ENCODE results near the gene NDUFAF5. TPM values are rescaled to one million over a fixed set of nuclear protein-coding genes. Genes with fewer than 3 reads are reported as not detected.

Gene NDUFAF5
- total RNA-seq, 4 donors from 2014 or later: 11.2 to 32.1 (median 21.2) TPM

- Histone ChIP-seq H3K27me3 (no peaks in the 10 kb centered on the region), H3K9me3 (peaks cover 0 to 6% (median 0%) of the 10 kb centered on the region in 4 donors), H3K4me1 (no peaks in the 10 kb centered on the region), H3K36me3 (peaks cover 0 to 9% (median 0%) of the 10 kb centered on the region in 3 donors), H3K27ac (no peak overlapping the region), H3K4me3 (no peak overlapping the region)
- no peak for DNase-seq (ENCODE audit: low spot score in 2 of 2)
- 81 to 83% methylated on average over 4 to 5 of the region's 5 CpGs for WGBS, 2 donors
- TF ChIP-seq, protein P1, sequence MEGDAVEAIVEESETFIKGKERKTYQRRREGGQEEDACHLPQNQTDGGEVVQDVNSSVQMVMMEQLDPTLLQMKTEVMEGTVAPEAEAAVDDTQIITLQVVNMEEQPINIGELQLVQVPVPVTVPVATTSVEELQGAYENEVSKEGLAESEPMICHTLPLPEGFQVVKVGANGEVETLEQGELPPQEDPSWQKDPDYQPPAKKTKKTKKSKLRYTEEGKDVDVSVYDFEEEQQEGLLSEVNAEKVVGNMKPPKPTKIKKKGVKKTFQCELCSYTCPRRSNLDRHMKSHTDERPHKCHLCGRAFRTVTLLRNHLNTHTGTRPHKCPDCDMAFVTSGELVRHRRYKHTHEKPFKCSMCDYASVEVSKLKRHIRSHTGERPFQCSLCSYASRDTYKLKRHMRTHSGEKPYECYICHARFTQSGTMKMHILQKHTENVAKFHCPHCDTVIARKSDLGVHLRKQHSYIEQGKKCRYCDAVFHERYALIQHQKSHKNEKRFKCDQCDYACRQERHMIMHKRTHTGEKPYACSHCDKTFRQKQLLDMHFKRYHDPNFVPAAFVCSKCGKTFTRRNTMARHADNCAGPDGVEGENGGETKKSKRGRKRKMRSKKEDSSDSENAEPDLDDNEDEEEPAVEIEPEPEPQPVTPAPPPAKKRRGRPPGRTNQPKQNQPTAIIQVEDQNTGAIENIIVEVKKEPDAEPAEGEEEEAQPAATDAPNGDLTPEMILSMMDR (IDR thresholded peaks at IDR 0.05): no peak
- TF ChIP-seq POLR2A (IDR thresholded peaks at IDR 0.05) (no peak), EP300 (IDR thresholded peaks at IDR 0.05) (no peak)
Measured at GRCh38 chr20:13825465-13825864, 40.6 kb downstream of the NDUFAF5 start.

DNA sequence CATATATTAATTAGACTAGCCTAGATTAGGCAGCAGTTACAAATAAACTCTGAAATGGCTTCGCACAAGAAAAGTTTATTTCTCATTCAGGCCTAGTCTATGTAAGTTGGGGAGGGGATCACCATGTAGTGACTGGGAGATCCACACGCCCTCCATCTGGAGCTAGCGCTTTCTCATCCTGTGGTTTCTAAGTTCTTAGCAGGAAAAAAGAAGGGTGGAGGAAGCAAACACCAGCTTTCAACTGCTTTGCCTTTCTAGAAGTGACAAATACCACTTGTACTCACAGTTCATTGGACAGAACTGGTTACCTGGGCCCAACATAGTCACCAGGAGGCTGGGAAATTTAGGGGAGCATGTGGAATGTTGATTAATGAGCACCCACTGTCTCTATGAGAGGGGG lies 46.6 kb downstream of the NDUFAF5 start:
- Histone ChIP-seq H3K27ac (no peak overlapping the region), H3K27me3 (no peaks in the 10 kb centered on the region), H3K4me3 (no peak overlapping the region), H3K4me1 (no peaks in the 10 kb centered on the region), H3K36me3 (no peaks in the 10 kb centered on the region), H3K9me3 (no peaks in the 10 kb centered on the region)
- TF ChIP-seq POLR2A (IDR thresholded peaks at IDR 0.05) (no peak), EP300 (IDR thresholded peaks at IDR 0.05) (no peak)
- TF ChIP-seq, protein P1 (IDR thresholded peaks at IDR 0.05): no peak
- no peak for DNase-seq (ENCODE audit: low spot score in 2 of 2)
- 84 to 85% methylated on average over 3 of the region's 3 CpGs for WGBS, 2 donors

GRCh38 chr20:13838664-13839063 lies 53.8 kb downstream of the NDUFAF5 start:
- Histone ChIP-seq H3K9me3 (no peaks in the 10 kb centered on the region), H3K4me1 (peaks cover 0 to 5% (median 0%) of the 10 kb centered on the region in 4 donors), H3K4me3 (no peak overlapping the region), H3K27ac (peak overlapping the region in 2 of 4 donors; percentile 49 to 62), H3K36me3 (no peaks in the 10 kb centered on the region), H3K27me3 (no peaks in the 10 kb centered on the region)
- TF ChIP-seq POLR2A (IDR thresholded peaks at IDR 0.05): no peak
- TF ChIP-seq, protein P1 (IDR thresholded peaks at IDR 0.05): no peak
- WGBS, 2 donors: 84 to 90% methylated on average over 7 of the region's 7 CpGs
- no peak for DNase-seq (ENCODE audit: low spot score in 2 of 2)

DNA sequence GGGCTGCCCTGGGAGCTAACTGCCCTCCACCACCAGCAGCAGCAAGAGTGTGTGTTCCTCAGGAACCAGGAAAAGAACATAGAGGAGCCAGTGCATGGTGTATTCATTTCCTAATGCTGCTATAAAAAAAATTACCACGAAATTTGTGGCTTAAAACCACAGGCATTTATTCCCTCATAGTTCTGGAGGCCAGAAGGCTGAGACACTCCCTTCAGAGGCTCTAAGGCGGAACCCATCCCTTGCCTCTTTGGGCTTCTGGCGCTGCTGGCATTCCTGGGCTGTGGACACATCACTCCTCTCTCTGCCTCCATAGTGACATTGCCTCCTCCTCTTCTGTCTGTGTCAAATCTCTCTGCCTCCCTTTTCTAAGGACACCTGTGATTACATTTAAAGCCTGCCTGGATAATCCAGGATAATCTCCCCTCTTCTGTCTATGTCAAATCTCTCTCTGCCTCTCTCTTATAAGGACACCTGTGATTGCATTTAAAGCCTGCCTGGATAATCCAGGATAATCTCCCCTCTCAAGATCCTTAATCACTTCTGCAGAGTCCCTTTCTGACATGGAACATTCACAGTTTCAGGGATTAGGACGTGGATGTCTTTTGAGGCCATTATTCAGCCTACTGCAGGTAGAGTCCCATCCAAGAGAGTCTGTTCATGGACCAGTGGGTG lies 54.7 kb downstream of the NDUFAF5 start:
- Histone ChIP-seq H3K36me3 (no peaks in the 10 kb centered on the region), H3K4me3 (no peak overlapping the region), H3K9me3 (no peaks in the 10 kb centered on the region), H3K27ac (peak overlapping the region in 2 of 4 donors; percentile 49 to 62), H3K4me1 (peaks cover 0 to 5% (median 0%) of the 10 kb centered on the region in 4 donors), H3K27me3 (no peaks in the 10 kb centered on the region)
- TF ChIP-seq EP300 (IDR thresholded peaks at IDR 0.05): peak in 1 of 2 donors; percentile 14
- no peak for TF ChIP-seq POLR2A (IDR thresholded peaks at IDR 0.05)
- TF ChIP-seq, protein P1 (IDR thresholded peaks at IDR 0.05): no peak
- 51 to 65% methylated on average over 4 of the region's 4 CpGs for WGBS, 2 donors
- peak in 1 of 2 donors; percentile 11 for DNase-seq (ENCODE audit: low spot score in 2 of 2)

DNA sequence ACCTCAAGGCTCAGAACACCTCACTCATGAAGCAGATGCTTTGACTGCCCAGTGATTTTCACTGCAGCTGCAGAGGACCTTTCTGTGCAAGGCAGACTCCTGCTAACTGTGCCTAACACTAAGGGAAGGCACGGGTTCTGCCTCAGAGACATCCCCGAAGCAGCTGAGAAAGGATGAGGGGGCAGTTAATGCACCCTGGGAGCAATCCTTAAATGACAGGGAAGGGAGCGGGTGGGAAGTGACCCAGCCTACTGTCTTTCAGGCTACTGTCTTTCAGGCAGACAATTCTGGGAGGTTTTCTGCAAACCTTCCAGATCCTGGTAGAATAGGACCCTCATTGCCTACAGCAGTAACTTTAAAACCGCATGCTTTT lies 55.3 kb downstream of the NDUFAF5 start:
- no peaks in the 10 kb centered on the region for H3K36me3 ChIP-seq
- TF ChIP-seq POLR2A (IDR thresholded peaks at IDR 0.05): no peak
- no peak for TF ChIP-seq EP300 (IDR thresholded peaks at IDR 0.05)
- peak overlapping the region in 1 of 4 donors; percentile 6 for H3K27ac ChIP-seq
- no peak overlapping the region for H3K4me3 ChIP-seq
- no peaks in the 10 kb centered on the region for H3K9me3 ChIP-seq
- 58 to 82% methylated on average over 4 of the region's 4 CpGs for WGBS, 2 donors
- no peaks in the 10 kb centered on the region for H3K27me3 ChIP-seq
- peaks cover 0 to 5% (median 0%) of the 10 kb centered on the region in 4 donors for H3K4me1 ChIP-seq
- DNase-seq (ENCODE audit: low spot score in 2 of 2): no peak

Measured in tibial nerve (tissue), 4 donors.